ENCODE data around the gene SPATA24.

GRCh38 chr5:139443831-139444453 is 40.1 kb upstream of the SPATA24 start:
- TF ChIP-seq CTCF (IDR thresholded peaks at IDR 0.05; ENCODE audit: low read depth, low read length, missing input control) (no peak), EGR1 (IDR thresholded peaks at IDR 0.05; ENCODE audit: low read depth in 2 of 2) (no peak), TAF1 (conservative IDR thresholded peaks at IDR 0.05) (no peak), REST (IDR thresholded peaks at IDR 0.05) (no peak), SP1 (IDR thresholded peaks at IDR 0.05) (no peak), ZBTB33 (IDR thresholded peaks at IDR 0.05) (no peak), NR2F2 (IDR thresholded peaks at IDR 0.05) (no peak), YY1 (IDR thresholded peaks at IDR 0.05) (no peak), JUND (IDR thresholded peaks at IDR 0.05) (no peak), RXRA (IDR thresholded peaks at IDR 0.05) (no peak), RAD21 (IDR thresholded peaks at IDR 0.05) (no peak), MAX (IDR thresholded peaks at IDR 0.05) (no peak), FOXA1 (IDR thresholded peaks at IDR 0.05) (no peak)
